Activated CD4-positive, alpha-beta T cell treated with anti-CD3 and anti-CD28 coated beads for 24 hours (primary cell): Measurements from ENCODE around the gene TMCO6.
"Not testable (repeated sequence)": the region's sequence is repeated elsewhere in the genome, so short reads cannot be mapped to it uniquely, and the experiment has no call there.

Source experiments
- DNase-seq, 2 donors: peaks; one replicate each; pipeline ENCODE4 v3.0.0-alpha.2; 2020; ENCODE audit warnings: low read depth in 2 of 2

Gene TMCO6

DNA sequence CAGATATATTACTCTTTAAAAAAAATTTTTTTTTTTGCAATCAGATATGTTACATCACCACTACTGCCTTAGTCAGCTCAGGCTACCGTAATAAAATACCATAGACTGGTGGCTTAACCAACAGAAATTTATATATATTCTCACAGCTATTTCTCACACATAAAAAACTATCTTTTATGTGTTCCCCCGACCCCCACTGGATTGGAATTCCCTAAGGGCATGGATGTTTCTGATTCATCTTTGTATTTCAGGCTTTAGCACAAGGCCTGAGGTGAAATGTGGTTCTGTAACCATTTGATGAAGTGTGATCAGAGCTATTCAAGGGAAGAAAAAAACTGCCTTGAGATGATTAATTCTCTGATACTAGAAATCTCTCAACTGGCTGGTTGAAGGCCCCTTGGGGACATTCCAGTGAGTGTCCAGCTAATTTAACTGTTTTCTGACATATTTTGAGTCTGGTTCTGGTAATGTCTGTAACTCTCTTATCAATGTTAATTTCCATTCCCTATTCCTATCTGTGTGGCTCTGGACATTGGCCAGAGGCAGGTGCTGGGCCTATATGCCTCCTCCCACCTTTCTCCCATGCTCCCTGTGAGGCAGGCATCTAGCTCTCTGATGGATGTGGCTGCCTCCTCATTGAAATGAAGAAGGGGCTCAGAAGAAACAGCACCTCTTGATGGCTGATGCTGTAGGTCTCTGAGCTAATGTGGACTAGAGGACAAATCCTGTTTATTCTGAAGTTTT, 8.8 kb upstream of the TMCO6 start:
- DNase-seq = no peak

DNA sequence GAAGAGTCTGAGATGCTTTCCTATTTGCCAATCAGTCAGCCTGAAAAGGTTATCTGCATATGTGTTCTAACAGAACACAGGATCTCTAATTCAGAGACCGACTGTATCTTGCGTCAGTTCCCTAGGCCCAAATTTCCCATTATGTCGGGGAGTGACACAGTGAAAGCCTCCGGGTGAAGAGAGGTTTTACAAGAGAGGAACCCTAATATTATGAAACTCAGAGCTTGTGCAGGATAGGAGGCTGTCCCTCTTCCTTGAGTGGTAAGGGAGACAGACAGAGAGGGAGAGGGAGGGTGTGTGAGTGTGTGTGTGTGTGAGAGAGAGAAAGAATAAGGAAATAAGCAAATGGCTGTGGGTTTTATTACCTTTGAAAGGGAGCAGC, 8.2 kb upstream of the TMCO6 start:
- no peak for DNase-seq

DNA sequence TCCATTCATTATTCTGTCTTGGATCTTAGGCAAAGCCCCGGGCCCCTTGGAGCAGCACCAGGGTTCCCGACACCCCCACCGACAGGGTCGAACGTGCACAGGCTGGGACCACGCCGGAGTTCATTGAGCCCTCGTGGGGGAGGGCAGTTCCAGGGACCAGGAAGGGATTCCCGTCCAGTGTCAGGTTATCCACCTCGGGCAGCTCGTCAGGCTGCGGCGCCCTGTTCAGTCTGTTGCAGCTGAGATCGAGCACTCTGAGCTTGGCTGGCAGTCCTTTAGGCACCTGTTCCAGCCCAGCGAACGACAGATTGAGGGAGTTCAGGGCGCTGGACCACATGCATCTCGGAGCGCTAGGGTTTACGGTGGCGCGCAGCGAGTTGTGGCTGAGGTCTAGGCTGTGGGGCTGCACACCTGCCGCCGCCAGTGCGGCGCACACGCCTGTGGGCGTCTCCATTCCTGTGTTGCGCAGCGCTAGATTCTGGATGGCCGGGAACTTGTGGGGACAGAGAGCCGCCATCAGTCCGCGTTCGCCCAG, 7.4 kb upstream of the TMCO6 start:
- no peak for DNase-seq

DNA sequence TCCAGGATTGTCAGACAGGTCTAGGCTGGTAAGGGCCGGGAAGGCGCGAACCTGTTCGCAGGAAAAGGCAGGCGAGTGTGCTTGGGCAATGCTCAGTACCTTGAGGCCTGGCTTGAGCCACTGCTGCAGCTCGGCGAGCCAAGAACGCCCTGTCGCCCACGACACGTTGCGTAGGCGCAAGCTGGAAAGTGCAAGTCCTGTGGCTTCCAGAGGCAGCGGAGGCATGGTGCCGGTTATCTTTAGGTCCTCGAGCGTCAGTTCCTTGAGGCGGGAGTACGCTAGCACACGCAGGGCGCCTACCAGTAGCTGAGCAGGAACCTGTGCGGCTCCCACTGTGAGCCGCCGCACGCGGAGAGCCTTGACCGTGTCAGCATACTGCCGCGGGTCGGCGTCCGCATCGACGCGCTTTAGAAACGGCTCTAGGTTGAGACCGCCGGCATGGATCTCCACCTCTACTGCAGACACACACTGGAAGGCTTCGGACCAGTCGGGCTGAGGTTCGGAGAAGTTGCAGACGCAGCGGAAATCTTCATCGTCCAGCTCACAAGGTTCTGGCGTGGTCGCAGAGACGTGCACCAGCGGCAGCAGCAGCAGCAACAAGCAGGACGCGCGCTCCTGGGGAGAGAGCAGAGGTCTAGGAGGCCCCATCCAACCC, 6.8 kb upstream of the TMCO6 start:
- DNase-seq = peak in 1 of 2 donors; percentile 34

DNA sequence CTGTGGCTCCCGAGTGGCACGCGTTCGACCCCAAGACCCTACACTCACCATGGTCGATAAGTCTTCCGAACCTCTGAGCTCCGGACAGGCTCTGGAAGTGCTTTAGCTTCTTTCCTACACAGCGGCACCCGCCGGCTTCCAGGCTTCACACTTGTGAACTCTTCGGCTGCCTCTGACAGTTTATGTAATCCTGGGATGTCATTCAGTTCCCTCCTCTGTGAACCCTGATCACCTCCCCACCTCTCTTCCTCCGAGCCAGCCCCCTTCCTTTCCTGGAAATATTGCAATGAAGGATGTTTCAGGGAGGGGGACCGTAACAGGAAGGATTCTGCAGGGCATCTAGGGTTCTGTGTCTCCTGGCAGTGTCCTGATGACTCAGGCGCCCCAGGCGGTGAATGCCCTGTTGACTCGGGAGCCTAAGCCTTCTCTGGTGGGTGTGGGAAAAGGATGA, 6.2 kb upstream of the TMCO6 start, which contains the start of gene CD14:
TSS of gene CD14 (minus strand) at position 155 of the 451 bp plus-strand sequence. CDS start at position 51, 104 bp downstream.
- DNase-seq = no peak

DNA sequence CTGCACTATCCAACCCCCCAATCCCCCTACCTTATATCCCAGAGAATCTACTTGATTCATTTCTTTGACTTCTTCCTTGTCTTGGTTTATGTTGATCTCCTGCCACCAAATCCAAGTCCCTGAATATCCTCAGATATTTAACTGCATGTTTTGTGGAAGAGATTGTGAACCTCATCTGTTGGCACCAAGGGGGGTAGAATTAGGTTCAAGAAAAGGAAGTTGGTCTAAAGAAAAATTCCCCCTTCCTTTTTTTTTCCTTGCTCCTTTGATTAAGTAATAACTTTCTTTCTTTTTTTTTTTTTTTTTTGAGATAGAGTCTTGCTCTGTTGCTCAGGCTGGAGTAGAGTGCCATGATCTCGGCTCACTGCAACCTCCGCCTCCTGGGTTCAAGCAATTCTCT, 5.8 kb upstream of the TMCO6 start:
- DNase-seq = no peak

DNA sequence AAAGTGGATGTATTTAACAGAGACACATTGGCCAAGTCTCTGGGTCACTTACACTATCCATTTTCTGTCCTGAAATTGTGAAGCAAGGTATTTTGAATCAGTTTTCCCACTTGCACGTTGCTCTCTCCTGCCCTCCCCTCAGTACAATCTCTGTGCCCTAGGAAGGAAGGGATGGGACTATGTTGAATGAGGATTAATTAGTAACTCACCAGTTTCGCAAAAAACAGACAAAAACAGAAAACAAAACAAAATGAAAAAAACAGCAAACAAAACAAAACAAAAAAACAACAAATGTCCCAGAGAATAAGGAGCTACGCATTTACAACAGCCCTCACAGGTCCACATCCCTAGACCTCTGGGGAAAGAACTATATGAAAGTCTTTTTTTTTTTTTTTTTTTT, 5.1 kb upstream of the TMCO6 start:
- DNase-seq = no peak

DNA sequence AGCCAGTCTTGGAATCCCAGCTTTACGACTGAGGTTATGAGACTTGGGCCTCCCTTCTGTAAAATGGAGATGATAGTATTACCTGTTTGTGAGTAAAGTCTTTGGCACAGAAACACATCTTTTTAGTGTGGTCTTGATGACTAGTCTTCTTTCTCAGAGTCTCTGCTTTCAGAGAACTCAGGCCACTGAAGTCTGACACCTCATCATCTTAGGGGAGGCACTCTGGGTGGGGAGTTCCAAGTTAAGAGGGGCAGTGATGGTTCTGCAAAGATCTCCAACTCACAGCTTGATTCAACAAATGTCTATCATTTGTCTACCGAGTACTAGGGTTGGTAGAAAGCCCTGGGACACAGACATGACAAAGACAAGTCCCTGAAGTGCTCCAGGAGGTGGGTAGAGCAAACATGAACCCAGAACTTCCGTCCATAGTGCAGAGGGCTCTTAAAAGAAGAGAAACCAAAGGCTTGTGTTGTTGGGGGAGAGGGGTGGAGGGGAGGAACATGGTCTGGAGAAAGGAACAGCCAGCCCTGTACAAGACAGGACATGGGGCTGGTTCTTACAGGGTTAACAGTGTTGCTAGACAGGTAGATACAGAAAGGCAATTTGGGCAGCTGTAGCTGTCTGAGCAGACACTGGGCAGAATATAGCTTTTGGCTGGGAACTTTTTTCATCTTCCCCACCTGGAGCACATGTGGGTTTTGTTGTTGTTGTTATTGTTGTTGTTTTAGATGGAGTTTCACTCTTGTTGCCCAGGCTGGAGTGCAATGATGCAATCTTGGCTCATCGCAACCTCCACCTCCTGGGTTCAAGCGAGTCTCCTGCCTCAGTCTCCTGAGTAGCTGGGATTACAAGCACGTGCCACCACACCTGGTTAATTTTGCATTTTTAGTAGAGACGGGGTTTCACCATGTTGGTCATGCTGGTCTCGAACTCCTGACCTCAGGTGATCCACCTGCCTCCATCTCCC, 3.7 kb upstream of the TMCO6 start:
- DNase-seq = no peak

DNA sequence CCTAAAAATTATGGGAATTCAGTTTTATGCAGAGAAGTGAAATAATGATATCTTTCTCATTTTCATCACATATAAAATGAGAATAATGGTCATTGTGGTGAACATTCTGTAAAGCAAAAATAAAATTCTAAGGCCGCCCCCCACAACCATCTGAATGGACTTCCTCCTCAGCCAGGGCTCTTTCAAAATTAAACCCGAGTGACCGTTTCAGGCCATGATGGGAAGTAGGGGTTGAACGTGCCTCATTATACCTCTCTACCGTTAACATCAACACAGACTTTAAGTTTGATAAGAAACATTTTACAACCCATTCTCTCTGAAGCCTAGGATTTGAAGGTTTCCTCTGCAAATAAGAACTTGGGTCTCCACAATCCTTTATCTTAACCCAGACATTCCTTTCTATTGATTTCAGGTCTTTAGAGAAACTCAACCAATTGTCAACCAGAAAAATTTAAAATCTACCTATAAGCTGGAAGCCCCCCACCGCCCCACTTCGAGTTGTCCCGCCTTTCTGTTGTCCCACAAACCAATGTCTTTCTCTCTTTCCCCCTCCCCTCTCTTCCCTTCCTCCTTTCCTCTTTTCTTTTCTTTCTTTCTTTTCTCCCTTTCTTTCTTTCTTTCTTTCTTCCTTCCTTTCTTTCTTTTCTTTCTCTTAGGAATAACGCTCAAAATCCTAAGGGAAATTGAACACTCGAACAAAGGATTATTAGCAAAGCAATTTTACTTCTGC, 1.7 kb upstream of the TMCO6 start:
- no peak for DNase-seq

DNA sequence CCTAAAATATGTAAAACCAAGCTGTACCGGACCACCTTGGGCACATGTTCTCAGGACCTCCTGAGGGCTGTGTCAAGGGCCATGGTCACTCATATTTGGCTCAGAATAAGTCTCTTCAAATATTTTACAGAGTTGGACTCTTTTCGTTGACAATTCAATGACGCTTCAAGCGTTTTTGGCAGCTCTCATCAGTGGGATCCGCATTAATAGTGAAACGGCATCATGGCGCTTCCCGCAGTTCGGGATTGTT, 428 bp upstream of the TMCO6 start:
- DNase-seq = not testable (repeated sequence)

DNA sequence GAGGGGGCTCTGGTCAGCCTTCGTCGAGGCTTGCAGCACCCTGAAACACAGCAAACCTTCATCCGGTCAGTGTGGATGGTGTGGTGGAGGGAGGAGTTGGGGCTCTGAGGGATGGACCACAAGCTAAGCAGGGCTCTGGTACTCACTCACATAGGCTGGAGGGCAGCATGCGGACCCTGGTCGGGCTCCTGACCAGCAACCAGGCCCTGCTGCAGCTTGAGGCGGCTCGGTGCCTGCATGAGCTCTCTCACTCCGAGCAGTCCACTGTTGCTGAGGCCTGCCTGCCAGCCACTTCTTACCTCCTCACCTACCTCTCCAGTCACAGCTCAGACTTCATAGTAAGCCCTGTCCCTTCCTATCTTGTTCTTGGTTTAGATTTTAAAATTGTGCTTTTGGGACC, 2.5 kb downstream of the TMCO6 start:
- DNase-seq = no peak

DNA sequence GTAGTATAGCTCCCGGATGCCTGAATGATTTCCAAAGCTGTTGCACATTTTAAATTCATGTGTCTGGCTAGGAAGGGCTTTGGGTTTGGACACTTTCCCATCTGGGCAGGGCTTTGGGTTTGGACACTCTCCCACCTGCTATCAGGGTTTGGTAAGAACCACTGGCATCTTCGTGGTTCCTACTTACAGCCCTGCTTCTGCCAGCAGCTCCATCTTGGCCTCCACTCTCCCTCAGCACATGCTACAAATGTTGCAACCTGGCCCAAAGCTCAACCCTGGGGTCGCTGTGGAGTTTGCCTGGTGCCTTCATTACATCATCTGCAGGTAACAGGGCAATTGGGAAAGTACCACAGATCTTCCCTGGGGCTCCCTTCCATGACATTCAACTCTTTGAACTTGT, 3.5 kb downstream of the TMCO6 start:
- DNase-seq = no peak

DNA sequence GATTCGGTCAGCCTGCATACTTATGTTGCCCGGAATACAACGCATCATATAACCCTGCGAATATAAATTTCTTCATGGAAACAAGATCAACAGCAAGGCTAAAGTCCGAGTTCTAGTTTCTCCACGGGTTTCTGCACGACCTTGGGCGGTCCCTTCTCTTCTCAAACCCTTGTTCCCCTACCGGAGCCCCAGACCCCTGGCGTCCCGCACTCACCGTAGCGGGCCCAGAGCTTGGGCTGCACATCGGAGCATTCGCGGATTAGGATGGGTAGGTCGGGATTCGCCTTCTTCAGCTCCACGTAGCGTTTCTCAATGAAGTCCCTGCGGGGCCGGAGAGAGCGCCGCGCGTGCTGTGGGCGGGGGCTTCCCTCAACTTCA, 7.8 kb downstream of the TMCO6 start:
- DNase-seq = no peak

DNA sequence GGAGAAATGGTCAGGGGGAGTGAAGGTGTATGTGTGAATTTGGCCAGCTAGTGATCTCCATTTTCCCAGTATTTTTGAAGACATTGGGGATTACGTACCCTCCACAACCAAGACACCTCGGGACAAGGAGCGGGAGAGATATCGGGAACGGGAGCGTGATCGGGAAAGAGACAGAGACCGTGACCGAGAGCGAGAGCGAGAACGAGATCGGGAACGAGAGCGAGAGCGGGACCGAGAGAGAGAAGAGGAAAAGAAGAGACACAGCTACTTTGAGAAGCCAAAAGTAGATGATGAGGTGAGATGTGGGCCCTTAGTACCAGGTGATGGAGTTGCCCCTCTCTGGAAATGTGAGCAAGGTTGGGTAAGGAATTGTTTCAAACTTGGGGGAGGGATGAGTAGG, 19.6 kb downstream of the TMCO6 start:
- no peak for DNase-seq

DNA sequence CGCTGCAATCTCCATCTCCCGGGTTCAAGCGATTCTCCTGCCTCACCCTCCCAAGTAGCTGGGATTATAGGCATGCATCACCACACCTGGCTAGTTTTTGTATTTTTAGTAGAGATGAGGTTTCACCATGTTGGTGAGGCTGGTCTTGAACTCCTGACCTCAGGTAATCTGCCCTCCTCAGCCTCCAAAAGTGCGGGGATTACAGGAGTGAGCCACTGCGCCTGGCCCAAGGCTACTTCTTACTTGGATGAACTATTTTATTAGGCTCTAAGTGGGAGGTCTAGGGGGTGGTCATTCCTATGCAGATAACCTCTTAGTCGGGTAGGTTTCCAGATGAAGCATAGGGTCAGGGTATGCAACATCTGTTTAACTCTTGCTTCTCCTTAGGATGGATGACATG, 21.1 kb downstream of the TMCO6 start:
- DNase-seq = not testable (repeated sequence)

DNA sequence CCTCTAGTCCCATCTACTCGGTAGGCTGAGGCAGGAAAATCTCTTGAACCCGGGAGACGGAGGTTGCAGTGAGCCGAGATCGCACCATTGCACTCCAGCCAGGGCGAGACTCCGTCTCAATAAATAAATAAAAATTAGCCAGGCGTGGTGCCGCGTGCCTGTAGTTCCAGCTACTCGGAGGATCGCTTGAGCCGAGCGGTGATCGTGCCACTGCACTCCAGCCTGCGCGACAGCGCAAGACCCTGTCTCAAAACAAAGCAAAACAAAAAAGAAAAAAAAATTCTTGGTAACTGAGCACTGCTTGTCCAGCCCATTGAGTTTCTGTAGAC, 24.7 kb downstream of the TMCO6 start:
- DNase-seq = no peak

DNA sequence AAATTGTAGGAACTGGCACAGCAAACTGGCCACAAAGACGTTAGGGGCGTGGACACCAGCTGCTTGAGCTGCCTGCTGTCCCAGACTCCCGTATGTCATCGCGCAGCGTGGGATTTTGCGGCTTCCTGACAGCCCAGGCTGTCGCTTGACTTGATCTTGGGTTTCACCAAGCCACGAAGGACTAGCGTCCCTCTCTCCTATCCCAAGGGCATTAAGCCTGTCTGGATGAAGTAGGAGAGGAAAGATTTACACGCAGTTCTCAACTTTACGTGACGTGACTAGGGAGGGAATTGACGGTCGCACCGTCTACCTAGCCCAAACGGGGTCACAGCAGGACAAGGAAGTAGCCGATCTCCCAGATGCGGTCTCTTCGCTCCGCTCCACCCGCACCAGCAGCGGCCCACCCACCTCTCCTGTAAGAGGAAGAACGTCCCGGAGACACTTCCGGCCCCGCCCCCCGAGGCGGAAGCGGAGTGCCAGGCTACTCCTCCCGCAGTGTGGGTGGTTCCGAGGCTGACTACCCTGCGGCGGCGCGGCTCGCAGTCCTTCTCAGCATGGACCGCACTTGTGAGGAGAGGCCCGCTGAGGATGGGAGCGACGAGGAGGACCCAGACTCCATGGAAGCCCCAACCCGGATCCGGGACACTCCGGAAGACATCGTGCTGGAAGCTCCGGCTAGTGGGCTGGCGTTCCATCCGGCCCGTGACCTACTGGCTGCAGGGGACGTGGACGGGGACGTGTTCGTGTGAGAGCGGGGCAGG, 25.3 kb downstream of the TMCO6 start, which contains the start of gene WDR55:
TSS of gene WDR55 (plus strand) at position 546 of the 761 bp plus-strand sequence. CDS start at position 555, 9 bp downstream.
- DNase-seq = peak; percentile 95 to 96

DNA sequence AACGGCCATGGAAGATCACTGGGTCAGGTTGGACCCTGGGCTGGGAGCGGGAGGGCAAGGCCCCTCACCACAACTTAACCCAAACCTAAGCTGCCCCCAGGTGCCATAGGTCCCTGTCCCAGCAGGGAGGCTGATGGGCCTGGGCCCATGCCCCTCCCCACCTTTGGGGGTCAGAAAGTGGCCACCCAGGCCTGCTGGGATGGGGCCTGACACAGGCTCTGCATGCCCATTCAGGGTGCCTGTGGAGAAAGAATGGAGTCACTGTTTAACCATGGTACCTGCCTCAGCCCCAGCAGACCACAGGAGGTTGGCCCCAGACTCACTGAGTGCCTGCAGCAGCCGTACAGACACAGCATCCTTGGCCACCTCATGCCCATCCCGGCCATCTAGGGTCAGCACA, 31.8 kb downstream of the TMCO6 start:
- DNase-seq = not testable (repeated sequence)

DNA sequence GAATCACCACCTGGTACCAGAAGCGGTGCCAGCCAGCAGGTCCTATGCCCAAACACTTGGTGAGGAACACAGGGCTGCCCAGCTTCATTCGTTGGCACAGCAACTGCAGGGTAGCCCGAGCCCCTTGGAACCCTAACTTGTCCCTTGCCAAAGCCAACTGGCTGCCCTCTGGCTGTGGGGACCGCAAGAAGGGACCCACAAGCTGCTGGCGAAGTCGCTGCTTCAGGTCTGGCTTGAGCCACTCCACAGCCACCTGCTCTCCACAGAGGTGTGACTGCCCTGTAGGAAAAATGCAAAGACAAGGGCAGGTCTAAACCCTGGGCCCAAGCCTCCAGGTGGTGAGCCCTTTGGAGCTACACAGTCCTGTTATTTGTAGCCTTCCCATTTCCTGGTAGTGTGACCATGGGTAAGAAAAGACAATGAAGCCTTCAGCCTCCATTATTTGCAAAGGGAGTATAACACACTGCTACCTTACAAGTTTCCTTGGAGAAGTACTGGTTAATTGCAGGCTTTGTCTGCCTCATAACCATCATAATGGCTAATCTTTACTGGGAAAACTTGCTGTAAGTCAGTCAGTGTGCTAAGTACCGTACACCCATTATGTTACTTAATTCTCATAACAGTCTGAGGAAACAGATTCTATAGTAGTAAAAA, 32.3 kb downstream of the TMCO6 start:
- no peak for DNase-seq

DNA sequence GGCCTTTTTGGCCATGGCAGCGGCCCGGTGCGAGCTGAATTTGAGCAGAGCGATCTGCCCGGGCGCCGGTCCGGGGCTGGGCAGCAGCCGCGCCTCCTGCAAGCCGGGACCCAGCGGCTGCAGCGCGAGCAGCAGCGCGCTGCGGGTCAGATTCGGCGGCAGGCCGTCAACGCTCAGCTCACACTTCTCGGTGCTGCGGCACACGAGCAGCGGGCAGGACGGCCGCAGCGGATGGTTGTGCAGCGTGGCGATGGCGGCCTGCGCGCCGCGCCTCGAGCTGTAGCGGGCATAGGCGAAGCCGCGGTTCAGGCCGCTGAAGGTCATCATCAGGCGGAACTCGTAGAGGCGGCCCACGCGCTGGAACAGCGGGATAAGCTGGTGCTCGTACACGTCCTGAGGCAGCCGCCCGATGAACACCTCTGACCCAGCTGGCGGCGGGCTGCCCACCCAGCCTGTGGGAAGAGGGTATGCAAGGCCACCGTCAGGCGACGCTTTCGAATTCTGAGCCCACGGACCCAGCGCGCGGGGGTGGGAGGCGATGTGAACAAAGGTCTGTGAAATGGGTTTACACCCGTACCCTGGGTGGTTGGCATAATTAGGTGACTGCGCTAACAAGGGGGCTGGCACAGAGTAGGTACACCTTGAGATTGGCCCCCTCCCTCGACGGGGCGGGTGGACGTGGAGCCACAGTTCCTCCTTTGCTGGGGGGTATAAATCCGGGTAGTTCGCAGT, 33.4 kb downstream of the TMCO6 start:
- DNase-seq = no peak
